GM12878 (cell line): ENCODE results near the gene KEL. TPM values are rescaled to one million over a fixed set of nuclear protein-coding genes. Genes with fewer than 3 reads are reported as not detected.

Experiments used
- ATAC-seq: fragments of 200-7000 bp; cut with Tn5 transposase; 3 replicates; pipeline ENCODE4 v1.9.1; 2020; ENCODE audit warnings: mild to moderate bottlenecking, moderate library complexity
- BruUV-seq: library from RNA; stranded (reverse); fragments of 400-500 nt; replicated peaks from 2 replicates; lab custom pipeline; 2021; lab: Mats Ljungman, UMichigan
- CTCF ChIA-PET: fragments of 300-600 bp; sonication (Branson Sonifier 250); formaldehyde crosslinking; extraction: SDS; loops from one replicate; lab custom pipeline; 2021; ENCODE audit warnings: inconsistent platforms; lab: Yijun Ruan, JAX
- POLR2A ChIA-PET: fragments of 350-600 bp; formaldehyde crosslinking; extraction: SDS; loops from one replicate; lab custom pipeline; 2021; ENCODE audit warnings: inconsistent platforms; lab: Charles Lee
- RAD21 ChIA-PET: fragments of 300-600 bp; sonication (Branson Sonifier 250); formaldehyde crosslinking; loops from one replicate; lab custom pipeline; 2023; ENCODE audit warnings: antibody characterized with exemption; ENCODE audit not compliant: unreplicated experiment; lab: Charles Lee
- SMC1A ChIA-PET: fragments of 300-600 bp; sonication (Branson Sonifier 250); formaldehyde crosslinking; loops from one replicate; lab custom pipeline; 2023; ENCODE audit not compliant: unreplicated experiment, uncharacterized antibody; lab: Charles Lee
- DNase-seq: peaks from one replicate; pipeline ENCODE4 v3.0.0-alpha.2; 2011; ENCODE audit warnings: low read depth, low spot score
- FAIRE-seq: peaks from 3 replicates; lab custom pipeline; 2011; peaks lifted over from hg19 to GRCh38; lab: Jason Lieb, UNC
- H2AFZ ChIP-seq: 2 replicates; pipeline ENCODE4 v1.6.0; 2011; ENCODE audit warnings: low read depth, low read length, control low read depth; ENCODE audit not compliant: control insufficient read depth
- H3K27ac ChIP-seq: 2 replicates; pipeline ENCODE4 v1.5.1; 2011; ENCODE audit warnings: control low read depth; ENCODE audit not compliant: control insufficient read depth, insufficient read depth
- H3K27me3 ChIP-seq, 2 experiments: replicated peaks in 1 of 2; 2 replicates each; pipeline versions ENCODE4 v1.6.0 to v1.6.1; 2011; ENCODE audit warnings: low read length in 1 of 2; ENCODE audit not compliant: control insufficient read depth in 2 of 2, insufficient read depth in 2 of 2
- H3K36me3 ChIP-seq, 2 experiments: 2 replicates each; pipeline ENCODE4 v1.5.1; 2011; ENCODE audit warnings: low read length in 1 of 2; ENCODE audit not compliant: control insufficient read depth in 2 of 2, insufficient read depth in 2 of 2
- H3K4me1 ChIP-seq: 2 replicates; pipeline ENCODE4 v1.6.1; 2011; ENCODE audit warnings: mild to moderate bottlenecking, low read length, moderate library complexity, mixed read lengths; ENCODE audit not compliant: control insufficient read depth, insufficient read depth
- H3K4me2 ChIP-seq: 2 replicates; pipeline ENCODE4 v1.6.0; 2011; ENCODE audit warnings: control low read depth; ENCODE audit not compliant: control insufficient read depth, insufficient read depth
- H3K4me3 ChIP-seq: fragments of 200-600 bp; sonication (generic); 2 replicates; pipeline ENCODE4 v1.5.1; 2016
- H3K79me2 ChIP-seq: 2 replicates; pipeline ENCODE4 v1.6.0; 2011; ENCODE audit warnings: low read length; ENCODE audit not compliant: control insufficient read depth, insufficient read depth
- H3K9ac ChIP-seq: 2 replicates; pipeline ENCODE4 v1.8.0; 2011; ENCODE audit warnings: low read length, control low read depth, mixed read lengths; ENCODE audit not compliant: control insufficient read depth, insufficient read depth
- H3K9me3 ChIP-seq: replicated peaks from 3 replicates; pipeline ENCODE4 v1.5.1; 2011; ENCODE audit warnings: mild to moderate bottlenecking, low read length; ENCODE audit not compliant: control insufficient read depth, insufficient read depth
- H4K20me1 ChIP-seq: 2 replicates; pipeline ENCODE4 v1.6.0; 2011; ENCODE audit not compliant: control insufficient read depth, insufficient read depth
- CBX5 ChIP-seq: sonication (generic); IDR thresholded peaks from 2 replicates; pipeline ENCODE4 v1.6.1; 2016; ENCODE audit warnings: low read depth, moderate library complexity, mild to moderate bottlenecking, inconsistent platforms
- CHD1 ChIP-seq: IDR thresholded peaks from 2 replicates; pipeline ENCODE4 v1.6.1; 2012; ENCODE audit warnings: low read depth, low read length, improper control_type of control experiment
- ETV6 ChIP-seq, 2 experiments: fragments of 450-650 bp in 1 of 2; IDR thresholded peaks in 1 of 2; conservative IDR thresholded peaks in 1 of 2; 2 replicates each; pipeline ENCODE4 v1.6.1; 2014; ENCODE audit warnings: antibody characterized with exemption in 1 of 2, borderline replicate concordance in 1 of 2, low read depth in 1 of 2, mild to moderate bottlenecking in 1 of 2, moderate library complexity in 1 of 2
- HCFC1 ChIP-seq: fragments of 150-350 bp; IDR thresholded peaks from 2 replicates; pipeline ENCODE4 v1.6.1; 2014; ENCODE audit warnings: low read length
- SKIL ChIP-seq: fragments of 450-650 bp; IDR thresholded peaks from 2 replicates; pipeline ENCODE4 v1.6.1; 2017; ENCODE audit warnings: mild to moderate bottlenecking, low read depth, inconsistent platforms; ENCODE audit not compliant: poor library complexity, severe bottlenecking
- TAF1 ChIP-seq: IDR thresholded peaks from 2 replicates; pipeline ENCODE4 v1.6.1; 2011; ENCODE audit warnings: mild to moderate bottlenecking, low read depth, low read length, borderline replicate concordance
- ZNF207 ChIP-seq: fragments of 450-650 bp; IDR thresholded peaks from 2 replicates; pipeline ENCODE4 v1.6.1; 2014; ENCODE audit warnings: antibody characterized with exemption, mild to moderate bottlenecking, borderline replicate concordance
- ZNF622 ChIP-seq: fragments of 450-650 bp; IDR thresholded peaks from 2 replicates; pipeline ENCODE4 v1.6.1; 2017; ENCODE audit warnings: mild to moderate bottlenecking, inconsistent platforms
- WGBS: methylation state at CpG from one replicate; pipeline ENCODE4 v1.1.6; 2016; ENCODE audit warnings: low lambda C conversion rate; ENCODE audit not compliant: insufficient replicate concordance, insufficient coverage; ENCODE audit errors: missing lambda C conversion rate; 5-methylcytosine and 5-hydroxymethylcytosine counted together
- in situ Hi-C: fragments of 300-500 bp; cut with MboI; formaldehyde crosslinking; loops from 9 replicates; pipeline ENCODE4 v1.14.3; 2018; ENCODE audit warnings: mixed read lengths
- intact Hi-C: fragments of 100-400 bp; cut with micrococcal nuclease; formaldehyde crosslinking; loops from one replicate; pipeline ENCODE4 v1.14.2; 2022; ENCODE audit not compliant: unreplicated experiment
- polyA plus RNA-seq, 11 experiments: library from polyadenylated mRNA; depleted of rRNA in 4 of 11; unstranded in 6 of 11; stranded (reverse) in 5 of 11; fragments of >200 nt; fragmentation: Nextera tagmentation in 4 of 11; fragmentation: Illumina TruSeq in 1 of 11; extraction: Ambion mirVana in 4 of 11; extraction: Trizol in 1 of 11; gene quantifications; 1 replicate in 1 of 11; 2 replicates in 10 of 11; pipeline versions ENCODE4 v1.2.1 to v1.2.3, GENCODE V29; 2011 to 2016; ENCODE audit warnings: inconsistent platforms in 2 of 11, missing spikeins in 2 of 11, low read depth in 1 of 11
- total RNA-seq, 4 experiments: library from RNA; depleted of rRNA in 3 of 4; stranded (reverse); fragments of >200 nt in 3 of 4; fragmentation: Illumina TruSeq in 1 of 4; extraction: Trizol in 1 of 4; gene quantifications; 2 replicates each; pipeline versions ENCODE4 v1.2.1 to v1.2.3, GENCODE V29; 2013 to 2021

The KEL gene
- total and polyA plus RNA-seq, 10 of the 15 experiments (the other 5 are each of a cell fraction or from before 2014, with no cell fraction given), result 0.10 to 0.73 (median 0.23) TPM; not detected in 2

GRCh38 chr7:142945001-142945400, 17.2 kb downstream of the KEL start:
- no peak overlapping the region for H3K9ac ChIP-seq
- H3K27me3 ChIP-seq, result no peaks in the 10 kb centered on the region; a peak in 1 of 4 replicates
- H3K36me3 ChIP-seq, result no peaks in the 10 kb centered on the region
- H3K27ac ChIP-seq, result no peak overlapping the region
- TF ChIP-seq SKIL, result no peak
- no peak for TF ChIP-seq ZNF622
- TF ChIP-seq TAF1, result no peak
- no peak for TF ChIP-seq HCFC1
- no peak for TF ChIP-seq CHD1
- TF ChIP-seq CBX5, result no peak
- TF ChIP-seq ETV6 (conservative IDR thresholded peaks at IDR 0.05 in 1 of 2, IDR thresholded peaks at IDR 0.05 in 1 of 2; ENCODE audit: borderline replicate concordance in 1 of 2, low read depth in 1 of 2), result no peak
- TF ChIP-seq ZNF207, result no peak
- in situ Hi-C loops, result no loop called here
- 0% methylated on average over 3 of the region's 3 CpGs for whole genome bisulfite sequencing
- CTCF ChIA-PET, result no interaction called here
- POLR2A ChIA-PET, result no interaction called here
- SMC1A ChIA-PET, result no interaction called here
- H3K9me3 ChIP-seq, result no peaks in the 10 kb centered on the region; the same call in 2 of the 3 replicates
- H3K4me3 ChIP-seq, result no peak overlapping the region
- RAD21 ChIA-PET, result no interaction called here
- ATAC-seq (no peak), DNase-seq (no peak), FAIRE-seq (no peak)
- no TSS peak for BruUV-seq
- H4K20me1 ChIP-seq, result no peaks in the 10 kb centered on the region
- H2AFZ ChIP-seq, result no peak overlapping the region
- no peaks in the 10 kb centered on the region for H3K79me2 ChIP-seq
- no peak overlapping the region for H3K4me2 ChIP-seq
- intact Hi-C loops, result no loop called here
- H3K4me1 ChIP-seq, result no peaks in the 10 kb centered on the region
